B cell (primary cell): ENCODE measurements around the gene LOC101059915.
"Not testable (repeated sequence)": the region's sequence is repeated elsewhere in the genome, so short reads cannot be mapped to it uniquely, and the experiment has no call there.

Source experiments
- EZH2 ChIP-seq: IDR thresholded peaks from 2 replicates; pipeline ENCODE4 v1.6.1; 2012; ENCODE audit warnings: borderline replicate concordance, low read depth, mild to moderate bottlenecking, moderate library complexity, low read length; ENCODE audit not compliant: insufficient read depth, poor library complexity, severe bottlenecking
- TF ChIP-seq, protein P1 (sequence below): fragments of 200-600 bp; IDR thresholded peaks from one replicate; pipeline ENCODE4 v1.8.0; 2022; ENCODE audit warnings: antibody characterized with exemption, mild to moderate bottlenecking

DNA sequence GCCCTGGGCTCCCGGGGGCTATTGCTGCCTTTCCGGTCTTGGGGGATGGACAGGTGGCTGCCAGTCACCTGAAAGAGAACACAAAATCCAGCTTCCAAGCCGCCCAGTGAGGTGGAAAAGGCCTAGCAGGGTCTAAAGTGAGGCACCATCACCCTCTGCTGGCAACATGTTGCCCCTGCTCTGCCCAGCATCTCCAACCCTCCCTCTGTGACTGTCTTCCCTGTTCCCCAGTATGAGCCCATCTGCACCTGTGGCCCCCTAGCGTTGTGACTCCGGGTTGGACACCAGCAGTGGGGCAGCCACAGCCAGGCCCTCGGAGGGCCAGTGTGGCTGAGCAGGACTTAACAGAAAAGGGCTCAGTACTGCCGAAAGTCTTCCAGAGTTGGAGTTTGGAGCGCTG is 3.1 kb upstream of the LOC101059915 start:
- TF ChIP-seq, protein P1, sequence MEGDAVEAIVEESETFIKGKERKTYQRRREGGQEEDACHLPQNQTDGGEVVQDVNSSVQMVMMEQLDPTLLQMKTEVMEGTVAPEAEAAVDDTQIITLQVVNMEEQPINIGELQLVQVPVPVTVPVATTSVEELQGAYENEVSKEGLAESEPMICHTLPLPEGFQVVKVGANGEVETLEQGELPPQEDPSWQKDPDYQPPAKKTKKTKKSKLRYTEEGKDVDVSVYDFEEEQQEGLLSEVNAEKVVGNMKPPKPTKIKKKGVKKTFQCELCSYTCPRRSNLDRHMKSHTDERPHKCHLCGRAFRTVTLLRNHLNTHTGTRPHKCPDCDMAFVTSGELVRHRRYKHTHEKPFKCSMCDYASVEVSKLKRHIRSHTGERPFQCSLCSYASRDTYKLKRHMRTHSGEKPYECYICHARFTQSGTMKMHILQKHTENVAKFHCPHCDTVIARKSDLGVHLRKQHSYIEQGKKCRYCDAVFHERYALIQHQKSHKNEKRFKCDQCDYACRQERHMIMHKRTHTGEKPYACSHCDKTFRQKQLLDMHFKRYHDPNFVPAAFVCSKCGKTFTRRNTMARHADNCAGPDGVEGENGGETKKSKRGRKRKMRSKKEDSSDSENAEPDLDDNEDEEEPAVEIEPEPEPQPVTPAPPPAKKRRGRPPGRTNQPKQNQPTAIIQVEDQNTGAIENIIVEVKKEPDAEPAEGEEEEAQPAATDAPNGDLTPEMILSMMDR, result not testable (repeated sequence)
- not testable (repeated sequence) for TF ChIP-seq EZH2
